Natural killer cell (primary cell): ENCODE data around the gene UNC50. TPM values are rescaled to one million over a fixed set of nuclear protein-coding genes. Genes with fewer than 3 reads are reported as not detected.

Experiments
- ATAC-seq, 3 donors: fragments of 150-1000 bp in 2 of 3; fragments of 200-7000 bp in 1 of 3; cut with Tn5 transposase; 1 replicate in 1 of 3; 2 replicates in 2 of 3; pipeline ENCODE4 v1.10.0; 2021; ENCODE audit warnings: mild to moderate bottlenecking in 2 of 3, moderate library complexity in 2 of 3
- DNase-seq, 2 donors: peaks; one replicate each; pipeline versions ENCODE4 v3.0.0 to v3.0.0-alpha.2; 2013 to 2021; ENCODE audit warnings: mixed read lengths in 1 of 2
- H3K27ac ChIP-seq: one replicate; pipeline ENCODE4 v1.5.1; 2013; ENCODE audit warnings: mild to moderate bottlenecking, low read length
- H3K27me3 ChIP-seq: one replicate; pipeline ENCODE4 v1.6.1; 2013; ENCODE audit warnings: low read length; ENCODE audit not compliant: control insufficient read depth, insufficient read depth
- H3K36me3 ChIP-seq: one replicate; pipeline ENCODE4 v1.6.1; 2013; ENCODE audit warnings: low read length; ENCODE audit not compliant: control insufficient read depth, insufficient read depth
- H3K4me1 ChIP-seq: one replicate; pipeline ENCODE4 v1.6.1; 2013; ENCODE audit warnings: low read length; ENCODE audit not compliant: control insufficient read depth, insufficient read depth
- H3K4me3 ChIP-seq: one replicate; pipeline ENCODE4 v1.5.1; 2013; ENCODE audit warnings: low read length
- H3K9me3 ChIP-seq: one replicate; pipeline ENCODE4 v1.6.1; 2013; ENCODE audit warnings: low read length; ENCODE audit not compliant: control insufficient read depth, insufficient read depth
- H3K27ac Mint-ChIP-seq, 2 donors: one replicate each; pipeline ENCODE4 v1.8.0; 2022; ENCODE audit warnings: mild to moderate bottlenecking in 2 of 2, mixed read lengths in 2 of 2, moderate library complexity in 1 of 2
- H3K27me3 Mint-ChIP-seq, 2 donors: one replicate each; pipeline ENCODE4 v1.8.0; 2022; ENCODE audit warnings: low read depth in 2 of 2, mixed read lengths in 2 of 2
- H3K36me3 Mint-ChIP-seq: one replicate; pipeline ENCODE4 v1.8.0; 2022; ENCODE audit warnings: mixed read lengths
- H3K4me1 Mint-ChIP-seq, 2 donors: one replicate each; pipeline ENCODE4 v1.8.0; 2022; ENCODE audit warnings: mixed read lengths in 2 of 2
- H3K4me3 Mint-ChIP-seq: one replicate; pipeline ENCODE4 v1.8.0; 2022; ENCODE audit warnings: mild to moderate bottlenecking, moderate library complexity, mixed read lengths
- H3K9me3 Mint-ChIP-seq, 2 donors: one replicate each; pipeline ENCODE4 v1.8.0; 2022; ENCODE audit warnings: mixed read lengths in 2 of 2
- whole genome bisulfite sequencing: methylation state at CpG from one replicate; pipeline ENCODE4 v1.1.7; 2013; ENCODE audit warnings: missing lambda C conversion rate; ENCODE audit not compliant: insufficient coverage; 5-methylcytosine and 5-hydroxymethylcytosine counted together
- intact Hi-C: fragments of 100-400 bp; cut with micrococcal nuclease; formaldehyde crosslinking; loops from one replicate; pipeline ENCODE4 v1.14.2; 2022
- total RNA-seq, 4 donors: library from RNA; stranded (reverse); fragments of 120-200 nt in 1 of 4; gene quantifications; one replicate each; pipeline versions ENCODE4 v1.2.3 to v1.2.4, GENCODE V29; 2013 to 2022
- TF ChIP-seq, protein P1 (sequence below): fragments of 200-600 bp; IDR thresholded peaks from one replicate; pipeline ENCODE4 v1.8.0; 2022; ENCODE audit warnings: antibody characterized with exemption

UNC50 gene
- total RNA-seq, 3 donors from 2014 or later (not counting 1 experiment from before 2014, with no cell fraction given), result 30.8 to 40.5 (median 32.1) TPM

DNA sequence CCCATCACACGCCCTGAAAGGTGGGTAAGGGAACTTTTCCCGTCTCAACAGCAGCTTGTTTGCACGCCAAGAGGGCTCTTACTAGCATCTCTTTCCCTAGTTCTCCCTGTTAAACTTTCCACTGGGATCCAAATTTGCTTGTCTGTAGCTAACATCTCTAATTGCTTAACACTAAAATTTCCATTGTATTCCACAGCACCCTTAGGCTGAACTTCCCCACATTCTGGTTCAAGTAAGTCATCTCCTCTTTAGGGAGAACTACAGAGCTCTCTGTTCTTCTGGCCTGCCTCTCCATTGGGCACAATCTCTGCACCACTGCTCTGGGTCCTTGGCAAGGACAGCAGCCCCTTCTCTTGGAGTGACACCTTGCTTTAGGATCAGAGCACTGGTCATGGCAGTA, 24.0 kb downstream of the UNC50 start:
- Histone ChIP-seq H3K9me3 (no peaks in the 10 kb centered on the region), H3K4me1 (peaks cover 38% of the 10 kb centered on the region), H3K4me3 (no peak overlapping the region), H3K36me3 (peaks cover 81% of the 10 kb centered on the region), H3K27ac (peak overlapping the region; percentile 18), H3K27me3 (no peaks in the 10 kb centered on the region)
- H3K4me3 Mint-ChIP-seq, result no peak overlapping the region
- ATAC-seq, result no peak
- peaks cover 9% of the 10 kb centered on the region for H3K36me3 Mint-ChIP-seq
- peak overlapping the region; percentile 79 to 96 for H3K27ac Mint-ChIP-seq
- TF ChIP-seq, protein P1, sequence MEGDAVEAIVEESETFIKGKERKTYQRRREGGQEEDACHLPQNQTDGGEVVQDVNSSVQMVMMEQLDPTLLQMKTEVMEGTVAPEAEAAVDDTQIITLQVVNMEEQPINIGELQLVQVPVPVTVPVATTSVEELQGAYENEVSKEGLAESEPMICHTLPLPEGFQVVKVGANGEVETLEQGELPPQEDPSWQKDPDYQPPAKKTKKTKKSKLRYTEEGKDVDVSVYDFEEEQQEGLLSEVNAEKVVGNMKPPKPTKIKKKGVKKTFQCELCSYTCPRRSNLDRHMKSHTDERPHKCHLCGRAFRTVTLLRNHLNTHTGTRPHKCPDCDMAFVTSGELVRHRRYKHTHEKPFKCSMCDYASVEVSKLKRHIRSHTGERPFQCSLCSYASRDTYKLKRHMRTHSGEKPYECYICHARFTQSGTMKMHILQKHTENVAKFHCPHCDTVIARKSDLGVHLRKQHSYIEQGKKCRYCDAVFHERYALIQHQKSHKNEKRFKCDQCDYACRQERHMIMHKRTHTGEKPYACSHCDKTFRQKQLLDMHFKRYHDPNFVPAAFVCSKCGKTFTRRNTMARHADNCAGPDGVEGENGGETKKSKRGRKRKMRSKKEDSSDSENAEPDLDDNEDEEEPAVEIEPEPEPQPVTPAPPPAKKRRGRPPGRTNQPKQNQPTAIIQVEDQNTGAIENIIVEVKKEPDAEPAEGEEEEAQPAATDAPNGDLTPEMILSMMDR, result no peak
- no peak for DNase-seq
- H3K4me1 Mint-ChIP-seq, result peaks cover 63 to 65% of the 10 kb centered on the region in 2 donors
- H3K9me3 Mint-ChIP-seq, result no peaks in the 10 kb centered on the region
- 95% methylated on average over 3 of the region's 3 CpGs for WGBS
- intact Hi-C loops, result loop anchor here (5.0 to 10.0 kb wide), 2 partner anchors 205 to 888 kb away; no protein-coding TSS in a partner anchor
- no peaks in the 10 kb centered on the region for H3K27me3 Mint-ChIP-seq

GRCh38 chr2:98634406-98635092, 26.2 kb downstream of the UNC50 start:
- peak overlapping the region; percentile 57 for H3K4me3 Mint-ChIP-seq
- H3K27ac Mint-ChIP-seq, result peak overlapping the region; percentile 79 to 96
- no peaks in the 10 kb centered on the region for H3K9me3 ChIP-seq
- peak; percentile 51 to 70 (median 65) for ATAC-seq
- peaks cover 9% of the 10 kb centered on the region for H3K36me3 Mint-ChIP-seq
- H3K27ac ChIP-seq, result peak overlapping the region; percentile 87
- TF ChIP-seq, protein P1, result peak; percentile 55
- peaks cover 44% of the 10 kb centered on the region for H3K4me1 ChIP-seq
- no peak overlapping the region for H3K4me3 ChIP-seq
- no peaks in the 10 kb centered on the region for H3K9me3 Mint-ChIP-seq
- peak; percentile 57 to 81 for DNase-seq
- no peaks in the 10 kb centered on the region for H3K27me3 ChIP-seq
- peaks cover 58 to 65% of the 10 kb centered on the region in 2 donors for H3K4me1 Mint-ChIP-seq
- intact Hi-C loops, result loop anchor here (1.0 to 10.0 kb wide), 5 partner anchors 22 to 890 kb away; partner anchors contain the start of genes COA5 and UNC50
- H3K27me3 Mint-ChIP-seq, result no peaks in the 10 kb centered on the region
- 41% methylated on average over 9 of the region's 9 CpGs for WGBS
- H3K36me3 ChIP-seq, result peaks cover 85% of the 10 kb centered on the region

DNA sequence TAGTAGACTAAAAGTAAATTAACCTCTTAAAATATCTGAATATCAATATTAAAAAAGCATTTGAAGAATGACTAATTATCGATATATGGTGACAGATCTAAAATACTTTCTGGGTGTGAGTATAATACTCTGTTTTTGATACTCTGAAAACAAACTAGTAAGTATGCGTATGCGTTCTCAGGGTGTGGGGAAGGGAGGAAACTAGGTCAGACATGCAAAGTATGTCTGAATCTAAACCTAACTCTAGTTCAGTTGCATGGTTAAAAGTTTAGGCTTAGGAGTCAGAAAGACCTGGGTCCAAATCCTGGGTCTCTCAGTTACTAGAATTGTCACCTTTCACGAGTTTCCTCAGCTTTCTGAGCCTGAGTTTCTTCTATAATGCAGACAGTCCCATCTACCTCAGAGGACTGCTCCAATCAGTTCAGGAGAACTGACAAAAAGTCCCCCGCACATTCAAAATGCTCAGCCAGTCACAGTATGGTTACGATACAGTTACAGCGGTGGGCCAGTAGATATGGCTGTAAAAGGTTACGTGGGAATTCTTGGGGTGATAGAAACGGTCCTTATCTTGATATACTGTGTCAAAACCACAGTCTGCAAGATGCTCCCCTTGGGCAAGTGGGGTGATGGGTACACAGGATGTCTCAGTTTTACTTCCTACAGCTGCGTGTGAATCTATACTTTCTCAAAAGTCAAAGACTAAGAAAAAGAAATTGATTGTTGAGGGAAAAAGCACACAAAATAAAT, 29.2 kb downstream of the UNC50 start:
- intact Hi-C loops, result loop anchor here (5.0 to 10.0 kb wide), 2 partner anchors 520 to 893 kb away; no protein-coding TSS in a partner anchor
- WGBS, result 25% methylated on average over 9 of the region's 10 CpGs
- DNase-seq, result peak; percentile 52 to 87
- TF ChIP-seq, protein P1, result no peak
- H3K27ac Mint-ChIP-seq, result peak overlapping the region; percentile 79 to 96
- H3K9me3 Mint-ChIP-seq, result no peaks in the 10 kb centered on the region
- H3K36me3 Mint-ChIP-seq, result peaks cover 7% of the 10 kb centered on the region
- no peaks in the 10 kb centered on the region for H3K9me3 ChIP-seq
- peaks cover 55% of the 10 kb centered on the region for H3K4me1 ChIP-seq
- H3K4me3 Mint-ChIP-seq, result peak overlapping the region; percentile 78
- no peaks in the 10 kb centered on the region for H3K27me3 Mint-ChIP-seq
- no peak overlapping the region for H3K4me3 ChIP-seq
- H3K4me1 Mint-ChIP-seq, result peaks cover 58 to 63% of the 10 kb centered on the region in 2 donors
- peaks cover 74% of the 10 kb centered on the region for H3K36me3 ChIP-seq
- ATAC-seq, result peak; percentile 69 to 89 (median 84)
- H3K27ac ChIP-seq, result peak overlapping the region; percentile 78
- H3K27me3 ChIP-seq, result no peaks in the 10 kb centered on the region
